ENCODE data around the gene ZNF335.
A peak's percentile ranks its signal among the peaks of the same experiment; 100 is the strongest.

DNA sequence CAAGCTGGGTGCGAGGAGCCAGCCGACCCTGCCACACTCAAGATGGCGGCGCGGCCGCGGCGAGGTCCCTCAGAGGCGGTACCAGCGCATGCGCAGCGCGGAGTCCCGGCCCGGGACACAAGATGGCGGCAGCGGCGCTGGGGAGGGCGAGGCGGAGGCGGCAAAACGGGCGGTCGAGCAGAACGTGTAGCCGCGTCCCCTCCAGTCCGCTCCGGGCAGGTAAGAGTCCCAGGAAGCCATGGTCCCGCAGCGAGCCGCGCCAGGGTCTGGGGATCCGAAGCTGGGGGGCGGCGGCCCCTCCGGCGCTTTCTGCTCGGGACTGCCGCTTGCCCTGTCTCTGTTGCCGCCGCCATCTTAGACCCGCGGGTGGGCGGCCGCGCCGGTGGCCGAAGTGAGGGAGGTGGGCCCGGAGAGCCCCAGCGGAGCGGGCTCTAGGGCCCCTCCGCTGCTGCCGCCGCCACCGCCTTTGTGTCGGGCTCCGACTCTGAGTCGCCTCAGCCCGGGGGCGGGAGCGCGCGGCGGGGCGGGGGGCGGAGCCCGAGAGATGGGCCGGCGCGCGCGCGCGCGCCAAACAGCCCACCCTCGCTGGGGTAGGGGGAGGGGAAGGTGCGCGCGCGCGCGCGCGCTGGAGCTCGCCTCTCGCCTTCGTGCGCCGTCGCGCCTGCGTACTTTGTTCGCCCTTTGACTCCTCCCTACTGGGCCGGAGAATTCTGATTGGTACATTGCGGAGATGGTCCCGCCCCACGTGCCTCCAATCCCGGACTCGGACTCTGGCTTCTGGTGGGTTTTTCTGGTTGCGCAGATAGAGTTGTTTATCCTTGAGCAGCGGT, 37.2 kb downstream of the ZNF335 start, which contains the start of gene PCIF1:
- TF ChIP-seq POLR2A (IDR thresholded peaks at IDR 0.05) = peak; percentile 26 to 93
- TF ChIP-seq, protein P1, sequence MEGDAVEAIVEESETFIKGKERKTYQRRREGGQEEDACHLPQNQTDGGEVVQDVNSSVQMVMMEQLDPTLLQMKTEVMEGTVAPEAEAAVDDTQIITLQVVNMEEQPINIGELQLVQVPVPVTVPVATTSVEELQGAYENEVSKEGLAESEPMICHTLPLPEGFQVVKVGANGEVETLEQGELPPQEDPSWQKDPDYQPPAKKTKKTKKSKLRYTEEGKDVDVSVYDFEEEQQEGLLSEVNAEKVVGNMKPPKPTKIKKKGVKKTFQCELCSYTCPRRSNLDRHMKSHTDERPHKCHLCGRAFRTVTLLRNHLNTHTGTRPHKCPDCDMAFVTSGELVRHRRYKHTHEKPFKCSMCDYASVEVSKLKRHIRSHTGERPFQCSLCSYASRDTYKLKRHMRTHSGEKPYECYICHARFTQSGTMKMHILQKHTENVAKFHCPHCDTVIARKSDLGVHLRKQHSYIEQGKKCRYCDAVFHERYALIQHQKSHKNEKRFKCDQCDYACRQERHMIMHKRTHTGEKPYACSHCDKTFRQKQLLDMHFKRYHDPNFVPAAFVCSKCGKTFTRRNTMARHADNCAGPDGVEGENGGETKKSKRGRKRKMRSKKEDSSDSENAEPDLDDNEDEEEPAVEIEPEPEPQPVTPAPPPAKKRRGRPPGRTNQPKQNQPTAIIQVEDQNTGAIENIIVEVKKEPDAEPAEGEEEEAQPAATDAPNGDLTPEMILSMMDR (IDR thresholded peaks at IDR 0.05) = peak in 1 of 12 donors; percentile 12
